Omental fat pad (tissue), 4 donors: Measurements from ENCODE around the gene CNTN1. TPM values are rescaled to one million over a fixed set of nuclear protein-coding genes. Genes with fewer than 3 reads are reported as not detected.
A peak's percentile ranks its signal among the peaks of the same experiment; 100 is the strongest.

Experiments
- ATAC-seq: fragments of 150-250 bp; one replicate; pipeline ENCODE4 v1.9.1; 2016; ENCODE audit warnings: mild to moderate bottlenecking, moderate library complexity; ENCODE audit not compliant: low FRiP score
- DNase-seq: peaks from one replicate; pipeline ENCODE4 v3.0.0-alpha.2; 2019; ENCODE audit warnings: low spot score
- total RNA-seq, 4 donors: library from RNA; depleted of rRNA; stranded (reverse); fragments of >200 nt; gene quantifications; one replicate each; pipeline ENCODE4 v1.1.0, GENCODE V29; 2016
- TF ChIP-seq, protein P1 (sequence below), 3 donors: fragments of 450-650 bp; IDR thresholded peaks; one replicate each; pipeline ENCODE4 v1.5.1; 2016 to 2017; ENCODE audit warnings: antibody characterized with exemption in 3 of 3, mild to moderate bottlenecking in 3 of 3, moderate library complexity in 2 of 3

The CNTN1 gene
- total RNA-seq, result 1 to 10 TPM; 1.1 to 3.6 (median 1.5) TPM

DNA sequence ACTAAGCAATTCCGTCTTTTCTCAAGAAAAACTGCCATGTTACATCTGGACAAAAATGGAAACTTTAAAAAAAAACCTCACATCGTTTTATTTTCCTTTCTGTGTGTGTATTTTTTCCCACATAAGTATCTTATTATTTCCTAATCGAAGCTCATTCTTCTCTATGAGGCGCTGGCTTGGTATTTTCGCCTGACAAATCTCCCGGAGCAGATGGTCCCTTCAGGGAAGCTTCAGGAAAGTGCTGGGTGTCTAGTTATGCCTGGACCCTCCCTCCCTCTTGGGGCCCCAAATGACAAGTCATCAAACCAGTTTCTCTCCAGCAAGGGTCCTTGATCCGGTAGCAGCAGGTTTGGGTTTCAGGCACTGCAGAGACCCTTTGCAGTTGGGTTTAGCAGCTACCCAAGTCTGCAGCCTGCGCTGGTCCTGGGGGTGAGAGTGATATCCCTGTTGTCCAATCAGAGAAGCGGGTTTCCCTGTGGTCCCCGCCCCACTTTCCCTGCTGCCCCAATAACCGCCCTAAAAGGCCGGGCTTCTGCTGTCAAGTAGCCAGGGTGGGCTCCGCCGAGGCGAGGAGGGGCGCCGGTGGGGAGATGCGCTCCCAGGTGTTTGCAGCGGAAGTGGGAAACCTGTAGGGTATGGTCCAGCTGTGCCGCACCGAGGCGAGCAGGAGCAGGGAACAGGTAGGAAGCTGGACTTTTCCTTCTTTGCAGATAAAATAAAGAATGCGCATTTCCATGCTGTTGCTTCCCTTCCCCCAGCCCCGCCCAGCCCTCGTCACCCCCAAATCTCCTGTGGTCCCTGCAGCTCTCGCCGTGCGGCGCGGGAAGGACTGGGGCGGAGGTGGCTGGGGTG is at the start of gene CNTN1:
CNTN1 (plus strand) TSS at position 527 of the 852 bp plus-strand sequence.
- DNase-seq (peak; percentile 27), ATAC-seq (peak; percentile 82)
- TF ChIP-seq, protein P1, sequence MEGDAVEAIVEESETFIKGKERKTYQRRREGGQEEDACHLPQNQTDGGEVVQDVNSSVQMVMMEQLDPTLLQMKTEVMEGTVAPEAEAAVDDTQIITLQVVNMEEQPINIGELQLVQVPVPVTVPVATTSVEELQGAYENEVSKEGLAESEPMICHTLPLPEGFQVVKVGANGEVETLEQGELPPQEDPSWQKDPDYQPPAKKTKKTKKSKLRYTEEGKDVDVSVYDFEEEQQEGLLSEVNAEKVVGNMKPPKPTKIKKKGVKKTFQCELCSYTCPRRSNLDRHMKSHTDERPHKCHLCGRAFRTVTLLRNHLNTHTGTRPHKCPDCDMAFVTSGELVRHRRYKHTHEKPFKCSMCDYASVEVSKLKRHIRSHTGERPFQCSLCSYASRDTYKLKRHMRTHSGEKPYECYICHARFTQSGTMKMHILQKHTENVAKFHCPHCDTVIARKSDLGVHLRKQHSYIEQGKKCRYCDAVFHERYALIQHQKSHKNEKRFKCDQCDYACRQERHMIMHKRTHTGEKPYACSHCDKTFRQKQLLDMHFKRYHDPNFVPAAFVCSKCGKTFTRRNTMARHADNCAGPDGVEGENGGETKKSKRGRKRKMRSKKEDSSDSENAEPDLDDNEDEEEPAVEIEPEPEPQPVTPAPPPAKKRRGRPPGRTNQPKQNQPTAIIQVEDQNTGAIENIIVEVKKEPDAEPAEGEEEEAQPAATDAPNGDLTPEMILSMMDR (IDR thresholded peaks at IDR 0.05), result no peak

DNA sequence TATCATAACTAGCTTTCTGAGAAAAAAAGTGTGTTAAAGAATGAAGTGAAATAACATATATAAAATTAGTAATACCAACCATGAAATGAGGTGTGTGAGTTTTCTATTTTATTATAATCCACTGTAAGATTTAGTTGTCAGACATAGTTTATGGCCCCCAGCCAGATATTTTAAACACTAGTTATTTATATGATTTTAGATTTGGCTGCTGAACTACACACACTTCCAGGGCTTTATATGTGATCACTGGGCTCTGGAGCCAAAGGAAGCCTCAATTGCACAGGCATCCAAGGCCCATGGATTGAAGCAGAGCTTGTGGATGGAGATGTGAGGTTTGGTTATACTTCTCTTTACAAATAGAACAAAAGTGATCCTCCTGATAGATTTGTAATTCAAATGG is 48.7 kb upstream of the CNTN1 start:
- ATAC-seq (no peak), DNase-seq (no peak)
- TF ChIP-seq, protein P1 (IDR thresholded peaks at IDR 0.05), result no peak

DNA sequence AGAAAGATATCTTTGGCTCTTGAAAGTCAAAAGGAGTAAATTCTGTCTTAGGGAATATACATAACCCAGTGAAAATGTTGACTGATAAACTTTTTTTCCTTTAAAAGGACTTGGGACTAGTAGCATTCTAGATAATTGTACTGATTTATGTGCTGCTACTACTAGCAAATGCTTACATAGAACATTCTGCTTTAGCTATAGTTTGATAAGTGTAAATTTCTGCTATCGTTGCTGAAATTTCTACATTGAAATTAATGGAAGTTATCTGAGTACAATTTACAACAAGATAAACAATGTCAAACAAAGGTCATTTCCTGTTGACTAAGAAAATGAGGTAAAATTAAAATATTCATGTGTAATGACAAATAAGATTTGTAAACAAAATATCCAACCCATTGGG is 48.3 kb upstream of the CNTN1 start:
- ATAC-seq (no peak), DNase-seq (no peak)
- TF ChIP-seq, protein P1 (IDR thresholded peaks at IDR 0.05), result no peak

DNA sequence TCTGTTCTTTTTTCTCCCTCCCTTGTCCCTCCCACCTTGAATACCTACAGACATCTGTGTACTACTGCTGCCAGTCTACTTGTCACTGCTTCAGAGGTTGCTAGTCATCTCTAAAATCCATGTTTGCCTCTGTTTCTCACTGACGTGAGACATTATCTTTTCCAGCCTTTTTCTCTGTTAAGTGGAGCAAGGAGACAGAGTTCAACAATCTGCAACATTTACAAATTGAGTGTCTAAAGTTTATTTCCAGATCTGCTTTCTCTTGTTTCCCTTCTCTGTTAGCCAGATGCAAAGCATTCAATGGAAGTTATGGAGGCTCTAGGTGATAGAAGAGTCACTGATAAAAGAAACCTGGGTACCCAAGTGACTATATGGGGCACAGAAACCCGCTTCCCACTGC is 47.5 kb upstream of the CNTN1 start:
- TF ChIP-seq, protein P1 (IDR thresholded peaks at IDR 0.05), result no peak
- ATAC-seq, result no peak
- no peak for DNase-seq

DNA sequence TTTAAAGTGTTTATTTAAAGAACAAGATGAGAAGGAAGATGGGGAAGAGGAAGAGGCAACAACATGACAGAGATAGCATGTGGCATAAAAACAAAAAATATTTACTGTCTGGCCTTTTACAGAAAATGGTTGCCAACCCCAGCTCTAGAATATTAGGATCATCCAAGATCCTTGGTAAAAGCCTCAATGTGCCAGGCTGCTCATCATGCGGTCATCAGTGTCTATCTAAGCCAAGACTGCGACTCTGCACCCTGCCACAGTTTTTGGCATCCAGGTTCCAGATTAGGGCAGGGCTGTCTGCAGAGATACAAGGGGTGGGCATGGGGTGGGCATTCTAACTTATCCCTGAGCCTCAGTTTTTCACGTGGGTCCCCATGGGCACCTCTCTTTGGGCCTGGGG is 46.9 kb upstream of the CNTN1 start:
- no peak for DNase-seq
- no peak for ATAC-seq
- TF ChIP-seq, protein P1 (IDR thresholded peaks at IDR 0.05), result no peak

DNA sequence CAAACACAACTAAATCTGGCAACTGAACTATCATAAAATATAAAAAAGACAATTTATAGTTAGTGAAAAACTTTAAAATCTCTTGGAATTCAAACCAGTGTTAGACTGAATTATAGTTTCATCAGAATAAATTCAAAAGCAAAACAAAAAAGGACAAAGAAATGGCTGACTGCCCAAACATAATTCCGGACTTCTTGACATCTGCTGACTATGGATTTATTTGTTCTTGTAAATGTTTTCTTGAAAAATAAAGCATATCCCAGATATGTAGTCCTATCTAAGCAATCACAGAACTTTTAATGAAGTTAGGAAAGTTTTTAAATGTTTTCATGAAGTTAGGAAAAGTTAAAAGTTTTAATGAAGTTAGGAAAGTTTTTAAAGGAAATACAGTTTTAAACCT is 45.8 kb upstream of the CNTN1 start:
- no peak for DNase-seq
- TF ChIP-seq, protein P1 (IDR thresholded peaks at IDR 0.05), result no peak
- ATAC-seq, result no peak

DNA sequence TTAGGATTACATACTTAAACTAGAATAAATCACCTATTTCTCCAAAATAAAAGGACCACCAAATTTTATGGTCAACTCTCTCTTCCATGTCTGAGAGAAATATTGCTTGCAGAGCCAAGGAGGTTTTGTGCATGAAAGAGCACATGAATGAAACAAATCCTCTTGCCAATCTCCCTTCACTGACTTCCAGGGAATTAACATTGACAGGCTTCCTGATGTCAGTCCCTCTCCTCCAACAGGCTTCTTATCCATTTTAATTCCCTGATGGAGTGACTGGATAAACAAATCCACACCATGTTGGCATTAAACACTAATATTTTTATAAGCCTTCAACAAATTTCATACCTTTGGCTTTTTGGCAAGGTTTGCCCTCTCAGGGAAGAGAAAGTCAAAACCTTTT is 45.3 kb upstream of the CNTN1 start:
- DNase-seq (no peak), ATAC-seq (no peak)
- TF ChIP-seq, protein P1 (IDR thresholded peaks at IDR 0.05), result no peak
